ENCODE data around the gene LRRIQ3. TPM values are rescaled to one million over a fixed set of nuclear protein-coding genes. Genes with fewer than 3 reads are reported as not detected.

The LRRIQ3 gene
- total RNA-seq, 2 donors from 2014 or later, result 1.2 to 1.5 TPM

GRCh38 chr1:74053407-74053806 lies 144.6 kb downstream of the LRRIQ3 start:
- Histone ChIP-seq H3K27ac (ENCODE audit: low read depth, low read length) (no peak overlapping the region), H3K9me3 (ENCODE audit: control insufficient read depth, low read length) (no peaks in the 10 kb centered on the region), H3K4me3 (ENCODE audit: low read length) (no peak overlapping the region), H3K9ac (ENCODE audit: extremely low read depth, low read length, poor library complexity, severe bottlenecking) (no peak overlapping the region), H3K27me3 (ENCODE audit: control insufficient read depth, insufficient read depth, low read length, poor library complexity, severe bottlenecking) (no peaks in the 10 kb centered on the region), H3K4me1 (ENCODE audit: control insufficient read depth, insufficient read depth, low read length) (no peaks in the 10 kb centered on the region), H3K36me3 (ENCODE audit: control insufficient read depth, insufficient read depth, low read length) (no peaks in the 10 kb centered on the region)
- TF ChIP-seq CTCF (conservative IDR thresholded peaks at IDR 0.05), result no peak
- Mint-ChIP-seq H3K27me3 (ENCODE audit: insufficient read depth) (no peaks in the 10 kb centered on the region), H3K36me3 (ENCODE audit: low read depth) (no peaks in the 10 kb centered on the region), H3K9me3 (no peaks in the 10 kb centered on the region), H3K4me1 (no peaks in the 10 kb centered on the region), H3K4me3 (no peak overlapping the region), H3K27ac (no peak overlapping the region)
- 83 to 100% methylated on average over 1 of the region's 1 CpG for WGBS, 2 experiments (ENCODE audit: insufficient coverage in 1 of 2, insufficient read length in 1 of 2)
- DNase-seq, result no peak

GRCh38 chr1:74050386-74050785 lies 147.6 kb downstream of the LRRIQ3 start:
- no peak overlapping the region for H3K27ac ChIP-seq (ENCODE audit: low read depth, low read length)
- no peaks in the 10 kb centered on the region for H3K4me1 Mint-ChIP-seq
- H3K9me3 ChIP-seq (ENCODE audit: control insufficient read depth, low read length), result no peaks in the 10 kb centered on the region
- no peak overlapping the region for H3K27ac Mint-ChIP-seq
- TF ChIP-seq CTCF (conservative IDR thresholded peaks at IDR 0.05), result no peak
- DNase-seq, result no peak
- WGBS, 2 experiments (ENCODE audit: insufficient coverage in 1 of 2, insufficient read length in 1 of 2), result 84 to 95% methylated on average over 2 of the region's 2 CpGs
- no peak overlapping the region for H3K9ac ChIP-seq (ENCODE audit: extremely low read depth, low read length, poor library complexity, severe bottlenecking)
- peaks cover 14% of the 10 kb centered on the region for H3K9me3 Mint-ChIP-seq
- no peaks in the 10 kb centered on the region for H3K36me3 Mint-ChIP-seq (ENCODE audit: low read depth)
- H3K4me3 Mint-ChIP-seq, result no peak overlapping the region
- no peak overlapping the region for H3K4me3 ChIP-seq (ENCODE audit: low read length)
- H3K27me3 ChIP-seq (ENCODE audit: control insufficient read depth, insufficient read depth, low read length, poor library complexity, severe bottlenecking), result no peaks in the 10 kb centered on the region
- no peaks in the 10 kb centered on the region for H3K36me3 ChIP-seq (ENCODE audit: control insufficient read depth, insufficient read depth, low read length)
- H3K4me1 ChIP-seq (ENCODE audit: control insufficient read depth, insufficient read depth, low read length), result no peaks in the 10 kb centered on the region
- no peaks in the 10 kb centered on the region for H3K27me3 Mint-ChIP-seq (ENCODE audit: insufficient read depth)

- no peak for DNase-seq
- no peak overlapping the region for H3K27ac ChIP-seq (ENCODE audit: low read depth, low read length)
- 94 to 100% methylated on average over 1 to 3 of the region's 3 CpGs for WGBS, 2 experiments (ENCODE audit: insufficient coverage in 1 of 2, insufficient read length in 1 of 2)
- H3K36me3 ChIP-seq (ENCODE audit: control insufficient read depth, insufficient read depth, low read length), result no peaks in the 10 kb centered on the region
- H3K27me3 Mint-ChIP-seq (ENCODE audit: insufficient read depth), result peaks cover 3% of the 10 kb centered on the region
- no peaks in the 10 kb centered on the region for H3K27me3 ChIP-seq (ENCODE audit: control insufficient read depth, insufficient read depth, low read length, poor library complexity, severe bottlenecking)
- no peak overlapping the region for H3K9ac ChIP-seq (ENCODE audit: extremely low read depth, low read length, poor library complexity, severe bottlenecking)
- H3K9me3 ChIP-seq (ENCODE audit: control insufficient read depth, low read length), result no peaks in the 10 kb centered on the region
- peaks cover 7% of the 10 kb centered on the region for H3K9me3 Mint-ChIP-seq
- H3K4me1 Mint-ChIP-seq, result no peaks in the 10 kb centered on the region
- no peak for TF ChIP-seq CTCF (conservative IDR thresholded peaks at IDR 0.05)
- no peak overlapping the region for H3K27ac Mint-ChIP-seq
- no peaks in the 10 kb centered on the region for H3K4me1 ChIP-seq (ENCODE audit: control insufficient read depth, insufficient read depth, low read length)
- H3K36me3 Mint-ChIP-seq (ENCODE audit: low read depth), result no peaks in the 10 kb centered on the region
- no peak overlapping the region for H3K4me3 Mint-ChIP-seq
- H3K4me3 ChIP-seq (ENCODE audit: low read length), result no peak overlapping the region
These were observed 159.9 kb downstream of the LRRIQ3 start for GRCh38 chr1:74038042-74038441.

Measured in endodermal cell (in vitro differentiated cells).